ENCODE data around the gene MAEA. TPM values are rescaled to one million over a fixed set of nuclear protein-coding genes. Genes with fewer than 3 reads are reported as not detected.
A peak's percentile ranks its signal among the peaks of the same experiment; 100 is the strongest.
"Not testable (repeated sequence)": the region's sequence is repeated elsewhere in the genome, so short reads cannot be mapped to it uniquely, and the experiment has no call there.

The MAEA gene
- polyA plus RNA-seq, 2 donors: 43.3 to 54.3 TPM

DNA sequence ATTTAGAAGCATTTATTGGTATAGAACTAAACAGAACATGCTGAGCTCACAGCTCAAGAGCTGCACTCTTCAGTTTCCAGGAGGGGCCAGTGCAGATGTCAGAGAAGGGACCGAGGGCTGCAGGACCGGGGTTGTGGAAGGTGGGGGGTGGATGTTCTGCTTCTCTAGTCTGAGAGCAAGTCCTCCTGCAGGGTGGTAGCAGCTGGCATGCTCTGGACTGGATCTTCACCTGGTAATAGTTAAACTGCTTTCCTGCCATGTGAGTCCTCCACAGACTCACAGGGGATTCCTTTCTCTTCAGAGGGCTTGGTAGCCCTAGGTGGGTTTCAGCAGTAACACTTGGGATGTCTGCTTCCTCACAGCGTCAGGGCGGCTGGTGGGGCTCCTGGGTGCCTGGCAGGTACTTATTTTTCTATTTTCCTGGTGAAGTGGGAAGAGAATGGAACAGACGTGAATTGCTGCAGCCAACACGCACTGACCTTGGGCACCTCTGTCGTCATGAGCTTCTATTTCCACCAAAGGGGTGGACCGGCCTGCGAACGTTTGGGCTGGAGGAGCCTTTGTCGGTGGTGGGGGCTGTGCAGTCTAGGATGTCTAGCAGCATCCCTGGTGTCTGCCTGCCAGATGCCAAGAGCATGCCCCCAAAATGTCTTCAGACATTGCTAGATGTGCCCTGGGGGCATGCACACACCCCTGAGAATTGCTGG, 2.5 kb downstream of the MAEA start:
- peaks cover 0 to 7% of the 10 kb centered on the region in 2 donors for H3K36me3 ChIP-seq (ENCODE audit: control insufficient read depth in 2 of 2, insufficient read depth in 2 of 2, low read length in 1 of 2)
- WGBS, 2 donors: 69 to 74% methylated on average over 11 of the region's 11 CpGs
- no peaks in the 10 kb centered on the region for H3K9me3 ChIP-seq (ENCODE audit: control insufficient read depth in 2 of 2, insufficient read depth in 1 of 2, low read depth in 1 of 2, low read length in 1 of 2)
- H3K4me3 ChIP-seq (ENCODE audit: low read depth in 1 of 2, low read length in 2 of 2): no peak overlapping the region
- peak overlapping the region in 1 of 2 donors; percentile 33 for H3K27ac ChIP-seq (ENCODE audit: low read depth in 2 of 2, low read length in 1 of 2)
- H3K27me3 ChIP-seq (ENCODE audit: control insufficient read depth in 1 of 2, insufficient read depth in 2 of 2, low read length in 2 of 2): no peaks in the 10 kb centered on the region
- H3K4me1 ChIP-seq (ENCODE audit: control insufficient read depth in 2 of 2, insufficient read depth in 2 of 2, low read length in 1 of 2): peaks cover 10 to 32% of the 10 kb centered on the region in 2 donors

DNA sequence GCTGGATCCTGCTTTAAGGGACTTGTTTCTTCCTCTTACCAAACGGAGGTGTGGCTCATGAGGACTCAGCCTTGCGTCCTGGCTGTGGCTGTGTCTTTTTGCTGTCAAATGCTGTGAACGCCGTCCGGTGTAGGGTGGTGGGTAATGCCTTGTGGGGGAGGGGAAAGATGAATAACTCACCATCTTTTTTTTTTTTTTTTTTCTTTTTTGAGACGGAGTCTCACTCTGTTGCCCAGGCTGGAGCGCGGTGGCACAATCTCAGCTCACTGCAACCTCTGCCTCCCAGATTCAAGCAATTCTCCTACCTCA, 3.0 kb downstream of the MAEA start:
- H3K27me3 ChIP-seq (ENCODE audit: control insufficient read depth in 1 of 2, insufficient read depth in 2 of 2, low read length in 2 of 2); H3K4me3 ChIP-seq (ENCODE audit: low read depth in 1 of 2, low read length in 2 of 2); H3K9me3 ChIP-seq (ENCODE audit: control insufficient read depth in 2 of 2, insufficient read depth in 1 of 2, low read depth in 1 of 2, low read length in 1 of 2): not testable (repeated sequence)
- Histone ChIP-seq H3K4me1 (ENCODE audit: control insufficient read depth in 2 of 2, insufficient read depth in 2 of 2, low read length in 1 of 2) (peaks cover 11 to 36% of the 10 kb centered on the region in 2 donors), H3K27ac (ENCODE audit: low read depth in 2 of 2, low read length in 1 of 2) (peak overlapping the region in 1 of 2 donors; percentile 33), H3K36me3 (ENCODE audit: control insufficient read depth in 2 of 2, insufficient read depth in 2 of 2, low read length in 1 of 2) (peaks cover 0 to 12% of the 10 kb centered on the region in 2 donors)
- 76 to 89% methylated on average over 7 to 8 of the region's 8 CpGs for WGBS, 2 donors

DNA sequence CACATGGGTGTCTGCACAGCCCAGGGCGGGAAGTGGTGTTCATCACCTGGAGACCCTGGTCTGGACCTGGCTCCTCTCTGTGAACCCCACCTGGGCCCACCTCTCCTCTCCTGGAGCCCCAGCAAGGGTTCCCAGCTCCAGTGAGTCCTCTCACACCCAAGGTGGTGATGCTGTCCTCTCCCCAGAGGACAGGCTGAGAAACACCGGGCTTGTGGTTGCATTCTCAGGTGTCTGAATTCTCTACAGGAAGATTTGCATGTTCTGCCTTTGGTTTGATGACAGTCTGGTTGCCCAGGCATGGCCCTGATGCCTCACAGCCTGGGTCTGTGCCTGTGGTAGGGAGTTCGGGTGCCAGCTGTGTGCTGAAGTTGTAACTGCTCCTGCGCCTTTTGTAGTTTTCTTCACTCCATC, 3.8 kb downstream of the MAEA start:
- Histone ChIP-seq H3K27me3 (ENCODE audit: control insufficient read depth in 1 of 2, insufficient read depth in 2 of 2, low read length in 2 of 2) (no peaks in the 10 kb centered on the region), H3K27ac (ENCODE audit: low read depth in 2 of 2, low read length in 1 of 2) (no peak overlapping the region), H3K4me1 (ENCODE audit: control insufficient read depth in 2 of 2, insufficient read depth in 2 of 2, low read length in 1 of 2) (peaks cover 11 to 37% of the 10 kb centered on the region in 2 donors), H3K9me3 (ENCODE audit: control insufficient read depth in 2 of 2, insufficient read depth in 1 of 2, low read depth in 1 of 2, low read length in 1 of 2) (no peaks in the 10 kb centered on the region), H3K36me3 (ENCODE audit: control insufficient read depth in 2 of 2, insufficient read depth in 2 of 2, low read length in 1 of 2) (peaks cover 3 to 19% of the 10 kb centered on the region in 2 donors), H3K4me3 (ENCODE audit: low read depth in 1 of 2, low read length in 2 of 2) (no peak overlapping the region)
- 87 to 88% methylated on average over 4 of the region's 4 CpGs for WGBS, 2 donors

DNA sequence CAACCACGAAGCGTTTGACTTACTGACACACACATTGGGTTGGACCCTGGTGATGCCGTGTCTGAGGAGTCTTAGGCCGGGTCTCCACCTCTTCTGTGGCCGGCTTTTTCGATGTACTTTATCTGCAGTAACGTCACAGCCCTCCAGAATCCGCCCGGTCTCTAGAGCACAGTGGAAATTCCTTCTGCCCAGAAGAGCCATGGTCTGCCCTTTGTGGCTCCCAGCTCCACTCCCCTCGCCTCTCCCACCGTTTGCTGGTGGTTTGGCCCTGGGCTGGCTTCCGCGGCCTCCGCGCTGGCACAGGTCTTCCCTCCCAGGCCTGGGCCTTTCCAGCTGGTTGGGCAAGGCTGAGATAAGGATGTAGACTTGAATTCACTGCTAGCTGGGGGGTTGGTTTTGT, 4.3 kb downstream of the MAEA start:
- H3K4me3 ChIP-seq (ENCODE audit: low read depth in 1 of 2, low read length in 2 of 2): no peak overlapping the region
- no peaks in the 10 kb centered on the region for H3K27me3 ChIP-seq (ENCODE audit: control insufficient read depth in 1 of 2, insufficient read depth in 2 of 2, low read length in 2 of 2)
- peaks cover 11 to 37% of the 10 kb centered on the region in 2 donors for H3K4me1 ChIP-seq (ENCODE audit: control insufficient read depth in 2 of 2, insufficient read depth in 2 of 2, low read length in 1 of 2)
- H3K27ac ChIP-seq (ENCODE audit: low read depth in 2 of 2, low read length in 1 of 2): no peak overlapping the region
- 73 to 75% methylated on average over 15 of the region's 15 CpGs for WGBS, 2 donors
- no peaks in the 10 kb centered on the region for H3K9me3 ChIP-seq (ENCODE audit: control insufficient read depth in 2 of 2, insufficient read depth in 1 of 2, low read depth in 1 of 2, low read length in 1 of 2)
- H3K36me3 ChIP-seq (ENCODE audit: control insufficient read depth in 2 of 2, insufficient read depth in 2 of 2, low read length in 1 of 2): peaks cover 3 to 20% of the 10 kb centered on the region in 2 donors

DNA sequence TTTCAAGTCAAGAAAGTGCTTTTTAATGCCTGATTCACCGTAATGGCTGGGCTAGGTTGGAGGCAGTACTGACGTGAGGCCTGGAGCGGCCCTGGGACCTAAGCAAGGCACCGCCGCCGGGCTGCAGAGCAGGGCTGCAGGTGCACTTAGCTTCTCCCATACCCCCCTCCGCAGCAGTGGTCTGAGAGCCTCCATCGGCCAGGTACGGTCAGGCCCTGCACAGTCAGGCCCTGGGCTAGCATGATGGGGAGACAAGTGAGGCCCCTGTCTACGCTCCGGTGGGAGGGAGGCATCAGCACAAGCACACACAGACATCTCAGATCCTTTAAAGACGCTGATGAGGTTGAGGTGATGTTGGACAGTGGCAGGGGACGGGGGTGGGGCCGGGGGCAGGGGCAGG, 4.7 kb downstream of the MAEA start:
- H3K4me3 ChIP-seq (ENCODE audit: low read depth in 1 of 2, low read length in 2 of 2): no peak overlapping the region
- H3K27me3 ChIP-seq (ENCODE audit: control insufficient read depth in 1 of 2, insufficient read depth in 2 of 2, low read length in 2 of 2): no peaks in the 10 kb centered on the region
- H3K36me3 ChIP-seq (ENCODE audit: control insufficient read depth in 2 of 2, insufficient read depth in 2 of 2, low read length in 1 of 2): peaks cover 3 to 24% of the 10 kb centered on the region in 2 donors
- H3K4me1 ChIP-seq (ENCODE audit: control insufficient read depth in 2 of 2, insufficient read depth in 2 of 2, low read length in 1 of 2): peaks cover 11 to 37% of the 10 kb centered on the region in 2 donors
- WGBS, 2 donors: 89 to 91% methylated on average over 12 to 14 of the region's 14 CpGs
- H3K27ac ChIP-seq (ENCODE audit: low read depth in 2 of 2, low read length in 1 of 2): no peak overlapping the region
- no peaks in the 10 kb centered on the region for H3K9me3 ChIP-seq (ENCODE audit: control insufficient read depth in 2 of 2, insufficient read depth in 1 of 2, low read depth in 1 of 2, low read length in 1 of 2)

DNA sequence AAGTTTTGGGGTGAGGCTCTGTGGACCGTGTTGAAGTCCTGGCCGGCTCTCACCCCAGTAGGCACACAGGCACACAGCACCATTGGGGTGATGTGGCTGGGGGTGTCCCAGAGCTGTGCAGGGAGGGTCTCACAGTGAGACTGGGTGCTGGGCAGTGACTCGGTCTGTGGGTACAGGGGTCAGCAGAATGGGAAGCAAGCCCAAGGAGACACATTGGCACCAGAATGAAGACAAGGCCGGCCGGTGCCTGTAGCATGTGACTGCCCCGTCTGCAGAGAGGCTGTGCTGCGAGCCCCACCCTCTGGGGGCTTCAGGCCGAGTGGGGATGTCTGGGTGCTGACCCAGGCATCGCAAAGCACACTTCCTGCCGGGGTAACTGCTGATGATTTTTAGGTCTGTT, 5.2 kb downstream of the MAEA start:
- Histone ChIP-seq H3K36me3 (ENCODE audit: control insufficient read depth in 2 of 2, insufficient read depth in 2 of 2, low read length in 1 of 2) (peaks cover 3 to 27% of the 10 kb centered on the region in 2 donors), H3K4me3 (ENCODE audit: low read depth in 1 of 2, low read length in 2 of 2) (no peak overlapping the region), H3K27ac (ENCODE audit: low read depth in 2 of 2, low read length in 1 of 2) (no peak overlapping the region), H3K27me3 (ENCODE audit: control insufficient read depth in 1 of 2, insufficient read depth in 2 of 2, low read length in 2 of 2) (no peaks in the 10 kb centered on the region), H3K9me3 (ENCODE audit: control insufficient read depth in 2 of 2, insufficient read depth in 1 of 2, low read depth in 1 of 2, low read length in 1 of 2) (no peaks in the 10 kb centered on the region), H3K4me1 (ENCODE audit: control insufficient read depth in 2 of 2, insufficient read depth in 2 of 2, low read length in 1 of 2) (peaks cover 11 to 37% of the 10 kb centered on the region in 2 donors)
- WGBS, 2 donors: 53 to 60% methylated on average over 10 of the region's 10 CpGs

DNA sequence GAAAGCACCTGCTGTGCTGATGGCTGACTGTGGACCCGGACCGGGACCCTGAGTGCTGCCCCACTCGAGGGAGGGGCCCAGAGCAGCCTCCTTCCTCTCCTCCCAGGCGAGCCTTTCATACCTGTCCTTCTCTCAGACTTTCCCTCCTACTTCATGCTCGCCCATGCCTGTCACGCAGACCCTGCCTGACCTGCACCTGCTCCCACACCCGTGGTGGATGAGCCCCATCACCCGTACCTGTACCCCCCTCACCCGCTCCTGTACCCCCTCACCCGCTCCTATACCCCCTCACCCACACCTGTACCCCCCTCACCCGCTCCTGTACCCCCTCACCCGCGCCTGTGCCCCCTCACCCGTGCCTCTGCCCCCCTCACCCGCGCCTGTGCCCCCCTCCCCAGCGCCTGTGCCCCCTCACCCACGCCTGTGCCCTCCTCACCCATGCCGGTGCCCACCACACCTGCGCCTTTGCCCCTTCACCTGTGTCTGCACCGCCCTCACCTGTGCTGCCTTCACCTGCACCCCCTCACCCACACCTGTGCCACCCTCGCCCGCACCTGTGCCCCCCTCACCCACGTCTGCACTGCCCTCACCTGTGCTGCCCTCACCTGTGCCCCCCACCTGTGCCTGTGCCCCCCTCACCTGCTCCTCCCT, 5.8 kb downstream of the MAEA start:
- Histone ChIP-seq H3K9me3 (ENCODE audit: control insufficient read depth in 2 of 2, insufficient read depth in 1 of 2, low read depth in 1 of 2, low read length in 1 of 2) (no peaks in the 10 kb centered on the region), H3K27me3 (ENCODE audit: control insufficient read depth in 1 of 2, insufficient read depth in 2 of 2, low read length in 2 of 2) (no peaks in the 10 kb centered on the region), H3K4me3 (ENCODE audit: low read depth in 1 of 2, low read length in 2 of 2) (no peak overlapping the region), H3K36me3 (ENCODE audit: control insufficient read depth in 2 of 2, insufficient read depth in 2 of 2, low read length in 1 of 2) (peaks cover 3 to 32% of the 10 kb centered on the region in 2 donors), H3K27ac (ENCODE audit: low read depth in 2 of 2, low read length in 1 of 2) (peak overlapping the region in 1 of 2 donors; percentile 9), H3K4me1 (ENCODE audit: control insufficient read depth in 2 of 2, insufficient read depth in 2 of 2, low read length in 1 of 2) (peaks cover 11 to 39% of the 10 kb centered on the region in 2 donors)
- WGBS, 2 donors: 80 to 86% methylated on average over 23 to 24 of the region's 24 CpGs

DNA sequence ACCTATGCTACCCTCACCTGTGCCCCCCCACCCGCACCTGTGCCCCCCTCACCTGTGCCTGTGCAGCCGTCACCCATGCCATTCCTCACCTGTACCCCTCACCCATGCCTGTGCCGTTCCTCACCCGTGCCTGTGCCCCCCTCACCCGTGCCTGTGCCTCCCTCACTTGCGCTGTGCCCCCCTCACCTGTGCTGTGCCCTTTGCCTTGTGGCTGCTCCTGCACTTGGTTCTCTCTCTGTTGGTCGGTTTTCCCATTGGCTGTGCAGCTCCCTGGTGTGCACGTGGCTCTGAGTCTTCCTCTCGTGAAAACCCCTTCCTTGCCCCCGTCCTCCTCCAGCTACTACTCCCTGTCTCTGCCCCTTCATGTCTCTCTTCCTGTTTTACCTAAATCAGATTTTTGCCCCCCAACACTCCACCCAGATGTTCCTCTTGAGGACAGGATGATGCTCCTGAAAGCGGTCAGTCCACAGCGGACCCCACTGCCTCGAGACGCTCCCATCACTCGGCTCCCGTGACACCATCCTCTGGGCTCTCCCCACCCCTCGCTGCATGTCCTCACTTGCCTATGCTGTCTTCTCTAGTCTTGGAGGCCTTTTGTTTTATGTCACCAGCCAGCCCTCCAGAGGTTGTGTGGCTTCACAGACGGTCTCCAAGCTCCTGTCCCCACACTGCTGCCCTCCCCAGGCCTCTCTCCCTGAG, 6.8 kb downstream of the MAEA start:
- Histone ChIP-seq H3K27ac (ENCODE audit: low read depth in 2 of 2, low read length in 1 of 2) (no peak overlapping the region), H3K4me3 (ENCODE audit: low read depth in 1 of 2, low read length in 2 of 2) (no peak overlapping the region), H3K4me1 (ENCODE audit: control insufficient read depth in 2 of 2, insufficient read depth in 2 of 2, low read length in 1 of 2) (peaks cover 11 to 42% of the 10 kb centered on the region in 2 donors), H3K27me3 (ENCODE audit: control insufficient read depth in 1 of 2, insufficient read depth in 2 of 2, low read length in 2 of 2) (no peaks in the 10 kb centered on the region), H3K36me3 (ENCODE audit: control insufficient read depth in 2 of 2, insufficient read depth in 2 of 2, low read length in 1 of 2) (peaks cover 3 to 33% of the 10 kb centered on the region in 2 donors), H3K9me3 (ENCODE audit: control insufficient read depth in 2 of 2, insufficient read depth in 1 of 2, low read depth in 1 of 2, low read length in 1 of 2) (no peaks in the 10 kb centered on the region)
- WGBS, 2 donors: 68 to 83% methylated on average over 17 to 18 of the region's 18 CpGs

DNA sequence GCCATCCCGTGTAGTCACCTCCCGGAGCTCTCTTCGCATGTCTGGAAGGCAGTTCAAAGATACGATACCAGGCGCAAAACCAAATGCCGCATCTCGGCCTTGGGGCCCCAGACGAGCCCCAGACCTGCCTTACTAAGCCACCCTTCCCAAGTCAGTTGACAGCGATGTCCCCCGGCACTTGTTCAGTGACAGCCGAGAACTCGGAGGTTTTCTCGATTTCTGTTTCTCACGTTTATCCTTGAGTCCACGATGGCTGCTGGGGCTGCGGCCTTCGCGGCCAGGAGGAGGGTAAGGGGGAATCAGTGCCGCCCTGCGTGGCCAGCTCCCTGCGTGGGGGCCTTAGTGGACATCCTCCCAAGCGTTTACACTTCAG, 7.3 kb downstream of the MAEA start:
- H3K4me1 ChIP-seq (ENCODE audit: control insufficient read depth in 2 of 2, insufficient read depth in 2 of 2, low read length in 1 of 2): peaks cover 11 to 41% of the 10 kb centered on the region in 2 donors
- 82 to 85% methylated on average over 22 of the region's 22 CpGs for WGBS, 2 donors
- H3K27me3 ChIP-seq (ENCODE audit: control insufficient read depth in 1 of 2, insufficient read depth in 2 of 2, low read length in 2 of 2): no peaks in the 10 kb centered on the region
- no peak overlapping the region for H3K4me3 ChIP-seq (ENCODE audit: low read depth in 1 of 2, low read length in 2 of 2)
- peaks cover 3 to 33% of the 10 kb centered on the region in 2 donors for H3K36me3 ChIP-seq (ENCODE audit: control insufficient read depth in 2 of 2, insufficient read depth in 2 of 2, low read length in 1 of 2)
- H3K9me3 ChIP-seq (ENCODE audit: control insufficient read depth in 2 of 2, insufficient read depth in 1 of 2, low read depth in 1 of 2, low read length in 1 of 2): no peaks in the 10 kb centered on the region
- no peak overlapping the region for H3K27ac ChIP-seq (ENCODE audit: low read depth in 2 of 2, low read length in 1 of 2)

Measured in esophagus (tissue), 2 donors.